Activated T-helper 17 cell treated with anti-CD3 and anti-CD28 coated beads, Interleukin-2, amount 50 U/mL, for 72 hours (primary cell): Measurements from ENCODE around the gene DLG2. TPM values are rescaled to one million over a fixed set of nuclear protein-coding genes. Genes with fewer than 3 reads are reported as not detected.

Source experiments
- ATAC-seq: fragments of 150-1000 bp; cut with Tn5 transposase; replicated peaks from 2 replicates; pipeline ENCODE4 v1.10.0; 2021; ENCODE audit warnings: mild to moderate bottlenecking, moderate library complexity
- H3K27ac Mint-ChIP-seq: one replicate; pipeline ENCODE4 v1.8.0; 2022; ENCODE audit warnings: mixed read lengths
- H3K27me3 Mint-ChIP-seq: one replicate; pipeline ENCODE4 v1.8.0; 2022; ENCODE audit warnings: mixed read lengths
- H3K36me3 Mint-ChIP-seq: one replicate; pipeline ENCODE4 v1.8.0; 2022; ENCODE audit warnings: low read depth, mild to moderate bottlenecking, mixed read lengths
- H3K4me1 Mint-ChIP-seq: one replicate; pipeline ENCODE4 v1.8.0; 2022; ENCODE audit warnings: mixed read lengths
- H3K4me3 Mint-ChIP-seq: one replicate; pipeline ENCODE4 v1.8.0; 2022; ENCODE audit warnings: mild to moderate bottlenecking, mixed read lengths
- H3K9me3 Mint-ChIP-seq: one replicate; pipeline ENCODE4 v1.8.0; 2022; ENCODE audit warnings: mixed read lengths
- total RNA-seq, 2 donors: library from RNA; stranded (reverse); gene quantifications; one replicate each; pipeline ENCODE4 v1.2.3, GENCODE V29; 2022

Gene DLG2
- total RNA-seq, 2 donors from 2014 or later, result 1.5 to 1.9 TPM

DNA sequence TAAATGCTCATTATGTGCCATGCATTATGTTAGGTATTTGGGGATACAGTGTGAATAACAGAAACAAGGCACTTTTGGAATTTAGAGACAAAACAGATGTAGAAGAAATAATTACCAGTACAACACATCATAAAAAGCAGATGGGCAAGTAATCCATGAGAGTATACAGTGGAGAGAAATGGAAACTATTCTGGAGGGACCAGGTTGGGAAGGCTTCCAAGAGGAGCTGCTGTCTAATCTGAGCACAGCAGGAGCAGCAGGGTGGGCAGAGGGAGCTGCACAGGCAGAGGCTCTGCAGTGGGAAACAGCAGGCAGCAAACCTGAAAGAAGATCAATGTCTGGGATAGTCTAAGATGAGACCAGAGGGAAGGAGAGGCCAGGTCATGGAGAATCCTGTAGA, 2072.3 kb downstream of the DLG2 start:
- no peaks in the 10 kb centered on the region for H3K4me1 Mint-ChIP-seq
- no peaks in the 10 kb centered on the region for H3K36me3 Mint-ChIP-seq
- H3K27ac Mint-ChIP-seq, result no peak overlapping the region
- peaks cover 11% of the 10 kb centered on the region for H3K27me3 Mint-ChIP-seq
- ATAC-seq, result no peak
- H3K9me3 Mint-ChIP-seq, result no peaks in the 10 kb centered on the region
- no peak overlapping the region for H3K4me3 Mint-ChIP-seq

DNA sequence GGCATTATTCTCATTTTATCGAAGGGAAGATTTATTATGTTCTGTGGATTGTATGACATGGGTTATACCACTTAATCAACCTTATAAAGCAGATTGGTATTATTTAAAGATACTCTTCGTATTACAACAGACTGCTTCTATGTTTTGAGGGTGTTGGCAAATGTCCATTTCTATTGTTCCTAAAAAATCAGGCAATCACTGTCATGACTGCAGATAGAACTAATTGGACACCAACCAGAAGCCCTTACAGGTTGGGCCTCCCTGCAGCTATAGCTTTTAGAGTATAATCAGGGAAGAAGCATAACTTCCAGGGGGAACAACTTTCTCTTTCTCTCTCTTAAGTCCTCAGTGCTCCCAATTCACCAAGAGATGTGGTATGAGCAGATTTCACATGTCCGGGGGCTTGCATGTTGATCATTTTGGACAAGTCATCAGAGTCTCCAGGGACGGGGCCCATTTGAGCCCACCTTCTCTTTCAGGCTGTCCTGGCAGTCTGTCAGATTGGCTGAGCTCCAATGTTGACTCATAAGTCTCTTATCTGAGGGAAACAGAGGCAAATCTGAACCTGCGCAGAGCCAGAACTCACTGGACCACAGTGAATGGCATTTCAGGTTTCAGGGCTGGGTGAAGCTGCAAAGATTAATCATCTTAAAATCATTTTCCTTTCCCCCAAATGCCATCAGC, 2077.0 kb downstream of the DLG2 start:
- Mint-ChIP-seq H3K4me1 (no peaks in the 10 kb centered on the region), H3K9me3 (peaks cover 3% of the 10 kb centered on the region), H3K4me3 (no peak overlapping the region)

DNA sequence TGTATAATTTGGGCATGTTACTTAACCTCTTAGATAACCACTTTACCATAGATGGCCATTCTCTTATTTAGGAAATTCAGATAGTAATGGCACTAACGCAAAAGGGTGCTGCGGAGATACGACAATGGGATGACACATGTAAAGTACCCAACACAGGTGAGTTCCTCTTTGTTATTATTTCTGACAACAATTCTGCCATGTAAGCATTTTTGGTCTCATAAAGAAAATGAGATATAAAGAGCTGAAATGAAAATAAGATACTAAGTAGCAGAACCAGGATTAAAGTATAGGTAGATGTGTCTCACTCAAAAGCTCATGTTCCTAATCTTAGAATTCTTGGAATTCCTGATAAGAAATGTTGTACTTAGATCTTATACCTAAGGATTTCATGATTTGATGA, 2080.8 kb downstream of the DLG2 start:
- no peak for ATAC-seq
- no peaks in the 10 kb centered on the region for H3K36me3 Mint-ChIP-seq
- peaks cover 3% of the 10 kb centered on the region for H3K9me3 Mint-ChIP-seq
- peaks cover 8% of the 10 kb centered on the region for H3K27me3 Mint-ChIP-seq
- H3K4me3 Mint-ChIP-seq, result no peak overlapping the region
- H3K27ac Mint-ChIP-seq, result no peak overlapping the region
- no peaks in the 10 kb centered on the region for H3K4me1 Mint-ChIP-seq

More for the DNA sequence above, 2077.0 kb downstream of the DLG2 start:
- H3K27me3 Mint-ChIP-seq, result peaks cover 13% of the 10 kb centered on the region
- H3K36me3 Mint-ChIP-seq, result no peaks in the 10 kb centered on the region
- no peak overlapping the region for H3K27ac Mint-ChIP-seq
- no peak for ATAC-seq

DNA sequence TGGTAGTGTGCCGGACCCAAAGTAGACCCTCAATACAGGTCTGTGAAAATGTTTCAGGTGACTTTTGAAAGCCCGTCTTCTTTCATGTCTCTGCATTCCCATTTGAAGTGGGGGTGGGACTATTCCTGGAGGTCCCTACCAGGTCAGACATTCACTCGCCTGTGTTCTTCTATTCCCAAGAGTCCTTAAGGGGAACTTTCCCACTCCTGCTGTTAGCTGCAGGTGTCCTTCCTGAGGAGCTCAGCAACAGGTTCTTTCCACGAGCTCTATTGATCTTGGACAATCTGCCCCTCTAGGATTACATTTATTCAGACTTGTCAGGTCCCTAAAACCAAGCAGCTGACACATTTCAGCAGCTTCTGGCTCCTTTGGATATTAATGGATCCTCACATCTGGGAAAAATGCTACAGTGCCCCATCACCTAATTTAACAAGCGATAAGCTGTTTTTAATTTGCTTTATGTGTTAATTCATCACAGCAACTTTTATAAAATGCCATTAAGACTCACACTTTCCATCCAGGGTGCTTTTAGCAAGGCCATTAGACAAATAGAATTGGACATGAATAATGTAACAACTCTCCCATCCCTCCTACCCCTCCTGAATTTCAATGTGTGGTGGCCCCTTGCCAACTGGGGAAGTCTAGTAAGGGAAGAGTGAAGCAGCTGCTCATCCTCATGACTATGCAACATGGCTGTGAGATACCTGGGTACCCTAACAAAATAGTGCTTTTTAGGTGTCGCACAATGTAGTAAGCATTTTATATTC, 2081.5 kb downstream of the DLG2 start:
- peaks cover 8% of the 10 kb centered on the region for H3K27me3 Mint-ChIP-seq
- no peak overlapping the region for H3K27ac Mint-ChIP-seq
- H3K36me3 Mint-ChIP-seq, result no peaks in the 10 kb centered on the region
- no peak overlapping the region for H3K4me3 Mint-ChIP-seq
- ATAC-seq, result no peak
- H3K9me3 Mint-ChIP-seq, result peaks cover 3% of the 10 kb centered on the region
- H3K4me1 Mint-ChIP-seq, result no peaks in the 10 kb centered on the region

DNA sequence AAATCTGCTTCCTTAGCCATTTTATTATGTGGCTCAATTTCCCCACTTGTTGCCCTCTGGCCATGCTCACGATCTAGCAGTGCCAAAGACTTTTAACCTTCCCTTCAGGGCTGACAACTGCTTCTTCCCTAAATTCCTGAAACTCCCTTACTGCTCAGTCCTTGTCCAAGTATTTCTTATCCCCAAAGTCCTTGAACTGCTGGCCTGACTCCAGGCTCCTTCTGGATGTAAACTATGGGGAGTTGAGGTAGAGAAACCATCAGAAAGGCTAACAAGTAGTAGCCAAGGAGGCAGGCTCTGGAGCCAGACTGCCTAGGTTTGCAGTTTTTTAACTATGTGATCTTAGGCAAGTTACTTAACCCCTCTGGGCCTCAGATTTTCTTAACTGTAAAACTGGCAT, 2082.3 kb downstream of the DLG2 start:
- peaks cover 3% of the 10 kb centered on the region for H3K9me3 Mint-ChIP-seq
- no peaks in the 10 kb centered on the region for H3K4me1 Mint-ChIP-seq
- H3K27me3 Mint-ChIP-seq, result peaks cover 8% of the 10 kb centered on the region
- no peak overlapping the region for H3K27ac Mint-ChIP-seq
- no peak for ATAC-seq
- H3K4me3 Mint-ChIP-seq, result no peak overlapping the region
- H3K36me3 Mint-ChIP-seq, result no peaks in the 10 kb centered on the region

DNA sequence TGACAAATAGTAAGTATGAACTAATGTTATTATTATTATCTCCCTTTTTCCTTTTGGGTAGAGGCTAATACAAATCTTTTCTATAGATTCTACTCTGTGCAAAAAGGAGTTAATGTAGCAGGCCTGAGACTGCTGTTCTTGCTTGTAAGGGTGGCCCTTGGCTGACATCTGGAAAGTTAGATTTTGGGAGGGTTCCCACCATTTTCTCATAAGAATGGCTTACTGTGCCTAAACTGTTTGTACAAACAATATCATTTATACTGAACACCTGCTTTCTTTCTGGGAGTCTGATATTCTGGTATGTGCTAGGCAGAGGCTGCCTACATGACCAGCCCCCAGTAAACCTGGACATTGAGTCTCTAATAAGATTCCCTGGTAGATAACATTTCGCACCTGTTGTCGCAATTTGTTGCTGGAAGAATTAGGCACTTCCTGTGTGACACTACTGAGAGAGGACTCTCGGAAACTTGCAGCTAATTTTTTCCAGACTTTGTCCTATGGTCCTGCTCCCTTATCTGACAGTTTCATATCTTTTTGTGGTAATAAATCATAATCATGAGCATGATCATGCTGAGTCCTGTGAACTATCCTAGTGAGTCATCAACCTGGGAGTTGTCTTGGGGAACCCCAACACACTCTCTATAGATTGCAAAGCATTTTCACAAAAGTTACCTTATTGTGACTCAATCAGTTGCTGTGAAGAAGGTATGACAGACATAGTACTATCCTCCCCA, 2083.3 kb downstream of the DLG2 start:
- Mint-ChIP-seq H3K27ac (no peak overlapping the region), H3K27me3 (peaks cover 8% of the 10 kb centered on the region), H3K4me1 (no peaks in the 10 kb centered on the region), H3K36me3 (no peaks in the 10 kb centered on the region), H3K4me3 (no peak overlapping the region), H3K9me3 (peaks cover 3% of the 10 kb centered on the region)
- peak; percentile 92 for ATAC-seq

DNA sequence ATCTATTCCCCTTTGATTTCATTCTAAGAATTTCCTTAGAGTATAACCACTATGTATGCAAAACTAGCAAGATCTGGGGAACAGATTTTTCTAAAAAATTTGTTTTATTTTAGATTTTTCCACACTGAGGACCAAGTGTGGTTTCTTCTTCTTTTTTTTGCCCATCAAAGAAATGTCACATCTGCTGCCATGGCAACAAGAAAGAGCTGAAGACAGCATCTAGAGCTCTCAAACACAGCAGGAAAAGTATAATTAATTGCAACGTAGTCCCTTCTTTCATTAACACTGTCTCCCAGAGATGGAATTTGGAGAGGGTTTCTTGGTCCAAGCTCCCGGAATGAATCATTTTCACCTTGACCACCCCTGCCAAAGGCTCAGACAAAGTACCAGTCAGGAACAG, 2084.3 kb downstream of the DLG2 start:
- H3K27me3 Mint-ChIP-seq, result peaks cover 8% of the 10 kb centered on the region
- ATAC-seq, result no peak
- H3K27ac Mint-ChIP-seq, result no peak overlapping the region
- no peaks in the 10 kb centered on the region for H3K4me1 Mint-ChIP-seq
- H3K9me3 Mint-ChIP-seq, result peaks cover 3% of the 10 kb centered on the region
- no peak overlapping the region for H3K4me3 Mint-ChIP-seq
- no peaks in the 10 kb centered on the region for H3K36me3 Mint-ChIP-seq

DNA sequence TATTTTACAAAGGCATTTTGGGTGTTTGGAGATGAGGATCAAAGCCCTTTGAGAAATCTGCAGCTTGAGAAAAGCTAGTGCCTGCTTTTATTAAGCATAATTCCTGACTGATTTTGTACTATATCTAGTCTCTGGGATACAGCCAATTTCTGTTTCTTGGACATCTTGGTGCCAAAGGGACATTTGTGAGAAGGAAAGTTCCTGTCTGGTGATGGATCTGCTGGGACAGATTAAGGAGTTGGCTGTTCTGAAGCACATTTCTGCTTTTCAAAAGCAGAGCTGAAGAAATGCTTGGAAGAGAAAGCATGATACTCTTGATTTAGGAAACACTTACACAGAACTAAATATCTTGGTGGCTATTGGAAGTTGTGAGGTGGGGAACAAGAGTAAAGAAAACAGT, 2086.4 kb downstream of the DLG2 start:
- ATAC-seq, result no peak

DNA sequence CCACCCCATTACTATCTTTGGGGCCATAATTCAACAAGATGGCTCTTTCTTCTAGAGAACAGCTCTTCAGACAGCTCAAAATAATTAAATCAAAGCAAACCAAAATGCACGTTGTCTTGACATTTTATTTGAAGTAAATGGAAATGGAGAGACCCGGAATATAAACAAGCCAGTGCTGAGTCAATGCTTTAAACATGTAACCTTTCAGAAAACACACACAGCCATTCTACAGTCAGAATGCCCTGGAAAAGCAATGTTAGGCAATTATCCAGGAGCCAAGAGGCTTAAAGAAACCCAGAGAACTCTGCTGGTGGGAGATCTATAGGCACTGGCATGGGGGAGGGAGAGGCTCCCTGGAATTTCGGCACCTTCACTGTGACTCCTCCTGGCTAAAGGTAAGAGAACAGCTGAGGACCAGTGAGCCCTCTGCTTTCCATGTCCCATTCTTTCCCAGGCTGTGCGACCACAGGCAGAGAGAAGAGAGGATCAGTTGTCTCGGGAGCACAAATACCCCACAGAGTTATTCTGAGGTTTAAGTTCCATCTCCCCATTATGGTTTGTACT, 2086.9 kb downstream of the DLG2 start:
- no peak overlapping the region for H3K27ac Mint-ChIP-seq
- ATAC-seq, result no peak
- H3K9me3 Mint-ChIP-seq, result no peaks in the 10 kb centered on the region
- H3K27me3 Mint-ChIP-seq, result peaks cover 4% of the 10 kb centered on the region
- no peaks in the 10 kb centered on the region for H3K36me3 Mint-ChIP-seq
- no peak overlapping the region for H3K4me3 Mint-ChIP-seq
- H3K4me1 Mint-ChIP-seq, result no peaks in the 10 kb centered on the region

More for the DNA sequence above, 2086.4 kb downstream of the DLG2 start:
- Mint-ChIP-seq H3K4me3 (no peak overlapping the region), H3K36me3 (no peaks in the 10 kb centered on the region), H3K27me3 (peaks cover 4% of the 10 kb centered on the region), H3K27ac (no peak overlapping the region), H3K9me3 (no peaks in the 10 kb centered on the region), H3K4me1 (no peaks in the 10 kb centered on the region)

DNA sequence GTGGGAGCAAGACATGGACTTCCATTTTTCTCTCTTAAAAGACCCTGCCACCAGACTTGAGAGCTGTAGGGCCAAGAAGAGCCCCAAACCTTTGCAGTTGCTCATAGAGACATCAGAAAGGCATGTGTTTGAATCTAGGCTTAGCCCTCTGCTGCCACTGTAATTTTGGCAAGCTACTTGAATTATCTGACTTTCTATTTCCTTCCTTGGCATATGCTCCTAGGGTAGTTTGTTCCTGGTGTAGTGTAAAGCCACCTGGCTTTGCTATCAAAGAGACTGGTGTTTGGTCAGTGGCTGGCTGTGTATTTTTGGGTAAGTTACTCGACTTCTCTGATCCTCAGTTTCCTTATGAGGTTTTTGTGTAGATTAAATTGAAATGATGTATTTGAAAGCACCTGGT, 2088.9 kb downstream of the DLG2 start:
- H3K27me3 Mint-ChIP-seq, result peaks cover 5% of the 10 kb centered on the region
- ATAC-seq, result no peak
- H3K27ac Mint-ChIP-seq, result no peak overlapping the region
- no peaks in the 10 kb centered on the region for H3K9me3 Mint-ChIP-seq
- no peaks in the 10 kb centered on the region for H3K36me3 Mint-ChIP-seq
- H3K4me1 Mint-ChIP-seq, result no peaks in the 10 kb centered on the region
- no peak overlapping the region for H3K4me3 Mint-ChIP-seq

DNA sequence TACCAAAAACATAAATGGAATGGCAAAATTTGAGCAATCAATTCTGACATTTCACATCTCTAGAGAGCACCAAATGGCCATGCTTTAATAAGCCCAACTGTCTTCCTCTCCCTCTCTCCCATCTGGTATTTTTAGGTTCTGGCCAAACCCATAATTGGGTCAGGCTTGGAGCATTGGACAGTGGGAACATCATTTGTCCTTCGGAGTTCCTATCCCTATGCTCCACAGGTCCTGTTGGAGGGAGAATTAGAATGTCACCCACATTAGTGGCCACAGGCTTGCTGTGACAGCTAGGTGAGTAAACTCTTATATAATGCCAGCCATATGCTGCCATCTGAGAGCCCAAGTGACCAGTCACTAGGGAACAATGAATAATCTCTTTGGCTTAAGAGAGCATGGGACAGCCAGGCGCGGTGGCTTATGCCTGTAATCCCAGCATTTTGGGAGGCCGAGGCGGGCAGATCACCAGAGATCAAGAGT, 2090.0 kb downstream of the DLG2 start:
- Mint-ChIP-seq H3K4me1 (no peaks in the 10 kb centered on the region), H3K27ac (no peak overlapping the region), H3K9me3 (no peaks in the 10 kb centered on the region), H3K4me3 (no peak overlapping the region), H3K27me3 (peaks cover 11% of the 10 kb centered on the region), H3K36me3 (no peaks in the 10 kb centered on the region)
- ATAC-seq, result no peak

DNA sequence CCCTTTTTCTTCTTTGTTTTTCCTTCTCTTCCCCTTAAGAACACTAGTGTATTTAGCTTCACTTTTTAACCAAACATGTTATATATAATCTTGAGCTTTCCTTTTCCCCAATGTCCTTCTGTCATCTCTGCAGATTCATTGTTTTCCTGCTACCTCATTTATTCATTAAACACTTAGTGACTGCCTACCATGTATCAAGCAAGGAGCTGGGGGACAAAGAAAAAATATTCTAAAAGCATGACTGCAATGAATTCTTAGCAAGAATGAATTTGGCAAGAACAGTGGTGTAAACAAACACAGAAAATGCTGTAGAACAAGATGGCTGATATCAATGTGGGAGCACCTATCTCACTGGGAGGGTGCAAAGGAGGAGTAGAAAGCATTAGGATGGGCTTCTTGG, 2094.0 kb downstream of the DLG2 start:
- H3K4me3 Mint-ChIP-seq, result no peak overlapping the region
- H3K27ac Mint-ChIP-seq, result no peak overlapping the region
- H3K27me3 Mint-ChIP-seq, result peaks cover 12% of the 10 kb centered on the region
- no peaks in the 10 kb centered on the region for H3K36me3 Mint-ChIP-seq
- no peaks in the 10 kb centered on the region for H3K9me3 Mint-ChIP-seq
- no peak for ATAC-seq
- no peaks in the 10 kb centered on the region for H3K4me1 Mint-ChIP-seq

DNA sequence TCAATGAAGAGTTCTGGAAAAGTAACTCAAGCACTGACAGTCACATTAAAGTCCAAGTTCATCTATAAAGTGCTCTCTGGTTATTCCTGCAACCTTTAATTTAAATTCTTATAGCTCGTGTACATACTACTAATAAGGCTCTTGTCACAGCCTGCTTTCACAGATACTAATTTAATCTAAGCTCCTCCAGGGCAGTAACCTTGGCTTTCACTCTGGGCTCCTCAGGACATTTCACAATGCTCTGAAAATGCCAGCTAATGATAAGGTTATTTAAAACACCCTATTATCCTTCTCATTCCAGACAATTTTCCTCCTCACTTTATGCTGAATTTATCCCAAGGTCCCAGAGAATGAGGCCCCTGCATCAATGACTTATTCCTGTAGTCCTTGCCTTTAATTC, 2098.3 kb downstream of the DLG2 start:
- no peaks in the 10 kb centered on the region for H3K4me1 Mint-ChIP-seq
- no peak overlapping the region for H3K4me3 Mint-ChIP-seq
- no peaks in the 10 kb centered on the region for H3K36me3 Mint-ChIP-seq
- ATAC-seq, result no peak
- H3K27me3 Mint-ChIP-seq, result peaks cover 12% of the 10 kb centered on the region
- no peak overlapping the region for H3K27ac Mint-ChIP-seq
- no peaks in the 10 kb centered on the region for H3K9me3 Mint-ChIP-seq

DNA sequence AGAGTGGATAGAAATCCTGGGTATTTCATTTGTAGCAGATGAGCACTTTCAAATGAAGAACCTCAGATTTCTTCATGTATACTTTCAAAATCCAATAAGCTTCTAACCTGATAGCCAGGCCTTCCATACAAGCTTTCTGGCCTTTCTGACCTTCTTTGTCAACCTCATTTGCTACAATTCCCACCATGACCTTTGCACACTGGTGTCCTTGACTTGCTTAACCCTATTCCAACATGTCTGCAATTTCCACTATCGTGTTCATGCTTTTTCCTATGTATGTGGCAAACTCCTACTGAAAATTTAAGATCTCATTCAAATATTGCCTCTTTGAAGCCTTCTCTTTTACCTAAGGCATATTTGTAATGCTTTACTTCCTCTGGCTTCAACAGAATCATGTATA, 2098.9 kb downstream of the DLG2 start:
- Mint-ChIP-seq H3K4me1 (no peaks in the 10 kb centered on the region), H3K27me3 (peaks cover 10% of the 10 kb centered on the region), H3K9me3 (no peaks in the 10 kb centered on the region), H3K27ac (no peak overlapping the region), H3K4me3 (no peak overlapping the region), H3K36me3 (no peaks in the 10 kb centered on the region)
- ATAC-seq, result no peak
